Right renal pelvis (tissue), 4 donors: Measurements from ENCODE around the gene POLR2J3. TPM values are rescaled to one million over a fixed set of nuclear protein-coding genes. Genes with fewer than 3 reads are reported as not detected.
"Not testable (repeated sequence)": the region's sequence is repeated elsewhere in the genome, so short reads cannot be mapped to it uniquely, and the experiment has no call there.

ENCODE experiments used
- DNase-seq, 4 donors: peaks; one replicate each; pipeline ENCODE4 v3.0.0-alpha.2; 2013; ENCODE audit warnings: low read depth in 4 of 4, low spot score in 3 of 4, missing footprints in 1 of 4
- polyA plus RNA-seq, 4 donors: library from polyadenylated mRNA; unstranded; fragments of 120-200 nt; gene quantifications; one replicate each; pipeline ENCODE4 v1.2.1, GENCODE V29; 2013; ENCODE audit not compliant: insufficient read length in 4 of 4

POLR2J3 gene
- polyA plus RNA-seq: 10 to 100 TPM; 58.9 to 81.7 (median 77.2) TPM

GRCh38 chr7:102572261-102573239 lies at the start of gene POLR2J3:
TSS of gene POLR2J3 (minus strand) at chr7:102572583. CDS start at chr7:102572521, 62 bp downstream.
- peak; percentile 67 to 88 (median 78) for DNase-seq

GRCh38 chr7:102618122-102618521 lies 45.7 kb upstream of the POLR2J3 start:
- DNase-seq: not testable (repeated sequence)

DNA sequence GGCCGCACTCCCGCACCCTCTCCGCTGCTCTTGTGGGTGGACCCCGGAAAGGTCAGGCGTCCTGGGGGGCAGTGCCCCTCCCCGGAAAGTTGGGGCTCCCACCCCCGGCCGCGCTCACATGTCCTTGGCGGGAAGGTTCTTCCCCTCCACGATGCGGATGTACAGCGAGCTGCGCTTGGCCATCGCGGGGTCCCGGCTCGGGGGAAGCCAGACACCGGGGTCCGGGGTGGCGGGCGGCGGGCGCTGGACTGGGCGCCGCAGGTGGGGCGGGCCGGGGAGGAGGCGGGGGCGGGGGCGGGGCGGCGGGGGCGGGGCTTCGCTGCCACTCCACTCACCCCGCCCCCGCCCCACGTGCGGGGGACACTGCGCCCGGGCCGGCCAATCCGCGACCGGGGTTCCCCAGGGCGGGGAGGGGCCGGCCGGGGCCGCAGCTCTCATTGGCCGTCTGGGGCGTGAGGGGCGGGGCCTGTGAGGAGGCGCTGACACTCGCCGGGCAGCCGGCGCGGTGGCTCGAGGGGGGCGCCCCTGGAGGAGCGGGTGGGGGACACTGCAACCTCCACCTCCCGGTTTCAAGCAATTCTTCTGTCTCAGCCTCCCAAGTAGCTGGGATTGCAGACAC lies 44.2 kb upstream of the POLR2J3 start, which contains the start of gene RASA4:
Gene RASA4 (minus strand): TSS at position 250 of the 619 bp plus-strand sequence. CDS start 67 bp downstream, at position 183.
- DNase-seq: not testable (repeated sequence)

DNA sequence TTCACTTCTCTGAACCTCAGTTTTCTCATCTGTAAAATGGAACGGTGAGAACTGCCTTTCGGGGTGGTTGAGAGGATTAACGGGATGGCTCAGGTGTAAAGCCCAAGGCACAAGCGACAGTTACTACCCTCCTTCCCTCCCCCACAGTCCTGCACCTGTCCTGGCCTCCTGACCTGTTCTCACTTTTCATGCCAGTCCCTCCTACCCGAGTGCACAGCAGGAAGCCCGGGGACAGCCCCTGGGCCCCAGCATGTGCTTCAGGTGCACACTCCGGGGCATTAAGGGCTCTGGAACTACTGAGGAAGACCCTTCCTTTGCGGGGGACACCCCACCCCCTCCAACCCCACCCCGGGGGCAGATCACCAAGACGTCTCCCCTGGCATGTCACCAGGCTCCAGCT lies 43.5 kb upstream of the POLR2J3 start:
- DNase-seq: not testable (repeated sequence)

DNA sequence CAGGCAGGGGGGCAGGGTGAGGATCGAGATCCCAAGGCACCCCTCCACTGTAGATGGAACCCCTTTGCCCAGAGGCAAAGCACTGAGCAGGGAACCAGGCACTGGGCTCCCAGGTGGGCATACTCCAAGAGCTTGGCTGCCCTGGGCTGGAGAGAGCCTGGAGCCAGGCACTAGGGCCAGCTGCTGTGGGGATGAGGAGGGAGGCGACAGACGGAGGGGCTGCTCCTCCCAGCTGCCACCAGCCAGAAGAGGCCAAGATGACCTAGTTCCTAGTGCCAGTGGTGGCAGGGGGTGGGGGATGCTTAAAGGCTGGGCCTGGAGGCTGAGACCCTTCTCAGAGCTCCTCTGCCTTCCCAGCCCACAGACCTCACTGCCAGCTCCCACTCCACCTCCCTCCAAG lies 42.5 kb upstream of the POLR2J3 start:
- DNase-seq: not testable (repeated sequence)

DNA sequence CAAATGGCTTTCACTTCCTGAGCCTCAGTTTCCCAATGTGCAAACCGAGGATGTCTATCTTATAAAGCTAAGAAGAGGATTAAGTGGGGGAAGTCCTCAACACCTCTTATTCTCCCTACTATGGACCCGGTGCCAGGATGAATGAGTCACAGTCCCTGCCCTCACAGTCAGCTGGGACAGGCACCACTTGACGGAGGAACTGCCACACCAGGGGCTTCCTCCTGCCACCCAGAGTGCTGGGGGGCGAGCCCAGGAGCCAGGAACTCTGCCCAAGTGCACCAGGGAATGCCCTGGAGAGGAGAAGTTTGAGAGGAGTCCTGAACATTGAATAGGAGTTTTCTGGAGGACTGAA lies 41.9 kb upstream of the POLR2J3 start:
- DNase-seq: not testable (repeated sequence)

DNA sequence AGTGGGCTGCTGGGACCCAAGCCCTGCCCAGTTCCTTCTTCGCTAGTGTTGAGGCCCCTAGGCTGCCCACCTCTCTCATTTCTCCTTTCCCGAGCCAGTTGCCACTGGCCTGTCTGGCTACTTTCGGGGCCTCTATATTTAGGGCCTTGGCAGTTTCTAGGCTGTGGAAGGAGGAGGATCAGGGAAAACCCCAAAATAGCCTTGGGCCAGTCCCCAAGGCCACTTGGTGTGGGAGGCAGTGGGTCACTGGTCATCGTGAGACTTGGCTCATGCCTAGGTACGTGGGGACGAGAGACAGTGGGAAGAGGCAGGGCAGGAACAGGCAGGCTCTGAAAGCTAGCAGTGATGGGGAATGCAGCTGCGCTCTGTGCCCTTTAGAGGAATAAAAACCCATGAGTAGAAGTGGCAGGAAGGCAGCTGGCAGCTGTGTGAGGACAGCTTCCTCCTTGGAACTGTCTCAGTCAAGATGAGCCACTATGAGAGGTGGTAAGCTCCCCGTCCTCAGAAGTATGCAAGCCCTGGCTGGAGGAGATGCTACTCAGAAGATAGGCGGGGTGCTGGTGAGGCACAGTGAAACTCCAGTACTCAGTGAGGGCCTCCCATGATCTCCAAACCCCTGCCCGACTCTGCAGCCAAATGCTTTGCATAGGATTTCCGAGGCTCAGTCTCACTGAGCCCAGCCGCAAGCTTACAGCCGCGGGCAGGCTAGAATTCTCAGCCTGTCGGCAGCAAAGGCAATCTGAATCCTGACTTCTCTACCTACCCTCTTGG lies 41.4 kb upstream of the POLR2J3 start:
- not testable (repeated sequence) for DNase-seq

- peak in 1 of 4 donors; percentile 18 for DNase-seq
Measured at GRCh38 chr7:102611675-102612325, 39.4 kb upstream of the POLR2J3 start.

DNA sequence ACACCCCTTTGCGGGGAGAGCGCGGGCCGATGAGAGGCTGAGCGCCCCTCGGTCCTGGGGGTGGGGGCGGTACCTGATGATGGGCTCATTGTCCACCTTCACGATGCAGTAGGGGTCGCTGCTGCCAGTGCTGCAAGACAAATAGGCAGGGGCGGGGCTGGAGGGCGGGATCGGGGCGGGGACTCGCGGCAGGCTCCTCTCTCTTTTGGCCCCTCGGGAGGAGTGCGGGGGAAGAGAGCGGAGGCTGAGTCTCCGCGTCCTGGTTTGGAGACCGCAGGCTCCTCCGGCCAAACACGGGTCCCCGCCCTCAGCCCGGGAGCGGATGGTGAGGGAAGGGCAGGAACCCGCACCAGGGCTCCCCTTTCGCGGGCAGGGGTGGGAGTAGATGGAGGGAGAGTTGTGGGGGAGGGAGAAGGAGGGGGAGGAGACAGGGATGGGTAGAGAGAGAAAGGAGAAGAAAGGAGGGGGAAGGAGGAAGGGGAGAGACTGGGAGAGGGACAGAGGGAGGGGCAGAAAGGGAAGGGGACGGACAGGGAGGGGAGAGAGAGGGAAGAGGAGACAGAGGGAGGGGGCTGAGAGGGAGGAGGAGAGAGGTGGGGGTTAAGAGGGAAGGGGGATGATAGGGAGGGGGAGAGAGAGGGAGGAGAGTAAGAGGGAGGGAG lies 38.8 kb upstream of the POLR2J3 start:
- not testable (repeated sequence) for DNase-seq

GRCh38 chr7:102610441-102610840 lies 38.1 kb upstream of the POLR2J3 start:
- DNase-seq: not testable (repeated sequence)

DNA sequence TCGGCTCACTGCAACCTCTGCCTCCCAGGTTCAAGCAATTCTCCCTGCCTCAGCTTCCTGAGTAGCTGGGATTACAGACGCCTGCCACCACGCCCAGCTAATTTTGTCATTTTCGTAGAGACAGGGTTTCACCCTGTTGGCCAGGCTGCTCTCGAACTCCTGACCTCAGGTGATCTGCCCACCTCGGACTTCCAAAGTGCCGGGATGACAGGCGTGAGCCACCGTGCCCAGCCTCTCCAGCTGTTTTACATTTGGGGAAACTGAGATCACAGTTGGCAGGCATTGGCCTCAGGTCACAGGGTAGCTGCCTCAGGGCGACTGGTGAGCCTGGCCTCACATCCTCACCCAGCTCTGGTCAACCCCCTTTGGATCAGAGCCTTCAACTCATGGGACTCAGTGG lies 37.4 kb upstream of the POLR2J3 start:
- DNase-seq: not testable (repeated sequence)

DNA sequence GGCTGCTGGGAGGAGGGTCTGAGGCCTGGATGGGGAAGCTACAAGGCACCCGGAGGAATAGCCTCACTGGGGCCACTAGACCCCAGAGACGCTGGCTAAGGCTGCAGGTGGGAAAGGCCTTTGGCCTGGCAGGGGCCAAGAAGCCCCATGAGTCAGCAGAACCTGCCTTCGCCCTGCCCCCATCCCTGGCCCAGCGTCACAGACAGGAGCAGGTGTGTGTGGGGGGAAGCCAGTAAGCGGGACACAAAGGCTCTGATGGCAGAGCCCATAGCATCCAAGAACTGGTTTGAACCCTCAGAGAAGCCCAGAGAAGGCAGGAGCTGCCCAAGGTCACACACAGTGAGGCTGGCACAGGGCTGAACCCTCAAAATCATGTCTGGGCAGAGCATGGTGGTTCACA lies 34.5 kb upstream of the POLR2J3 start:
- DNase-seq: not testable (repeated sequence)

DNA sequence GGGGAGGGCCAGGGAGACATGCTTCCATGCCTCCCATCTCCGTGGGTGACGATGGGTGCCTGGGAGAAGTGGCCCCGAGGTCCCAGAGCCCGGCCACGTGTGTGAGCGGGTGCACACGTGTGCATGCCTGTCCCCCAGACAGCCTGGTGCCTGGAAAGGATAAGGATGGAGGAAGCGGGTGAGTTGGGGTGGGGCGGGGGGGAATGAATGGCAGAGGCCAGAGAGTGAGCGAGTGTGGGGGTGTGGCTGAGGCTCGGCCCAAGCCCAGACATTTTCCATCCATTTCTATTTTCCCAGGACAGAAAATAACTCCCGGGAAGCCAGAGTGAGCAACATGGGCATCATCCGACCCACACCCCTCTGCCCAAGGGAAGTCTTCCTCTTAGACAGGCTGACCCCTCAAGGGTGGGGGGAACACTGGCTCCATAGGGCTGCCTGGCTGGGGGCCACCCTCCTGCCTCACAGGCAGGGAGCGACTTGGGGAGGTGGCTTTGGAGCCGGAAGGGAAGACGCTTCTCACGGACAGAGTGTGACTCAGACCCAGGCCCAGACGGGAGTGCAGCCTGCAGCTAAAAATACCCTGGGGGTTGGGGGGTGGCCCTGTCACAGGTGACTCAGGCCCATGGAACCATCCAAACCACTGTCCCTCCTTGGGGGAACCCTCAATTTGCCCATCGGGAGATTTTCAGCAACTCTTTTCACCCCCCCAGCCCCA lies 32.2 kb upstream of the POLR2J3 start:
- DNase-seq: not testable (repeated sequence)

- DNase-seq: not testable (repeated sequence)
Measured at GRCh38 chr7:102602317-102602716, 29.9 kb upstream of the POLR2J3 start.

DNA sequence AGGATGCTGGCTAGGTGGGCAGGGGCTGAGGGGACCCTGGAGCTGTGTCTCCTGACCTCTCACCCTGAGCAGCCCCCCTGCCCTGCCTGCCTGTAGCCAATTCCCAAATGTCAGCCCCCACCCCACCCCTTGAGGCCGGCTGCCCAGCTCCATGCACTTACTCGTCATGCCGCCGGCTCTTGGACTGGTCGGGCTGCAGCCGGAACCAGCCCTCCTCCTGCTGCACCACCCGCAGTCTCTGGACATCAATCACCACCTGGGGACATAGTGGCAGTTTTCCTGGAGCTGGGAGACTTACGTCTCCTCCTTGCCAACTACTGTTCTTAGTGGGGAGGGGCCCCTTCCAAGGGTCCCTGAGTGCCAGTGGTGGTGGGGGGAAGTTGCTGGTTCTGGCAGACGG lies 27.3 kb upstream of the POLR2J3 start:
- DNase-seq: not testable (repeated sequence)

- DNase-seq: not testable (repeated sequence)
Measured at GRCh38 chr7:102596036-102596435, 23.7 kb upstream of the POLR2J3 start.

DNA sequence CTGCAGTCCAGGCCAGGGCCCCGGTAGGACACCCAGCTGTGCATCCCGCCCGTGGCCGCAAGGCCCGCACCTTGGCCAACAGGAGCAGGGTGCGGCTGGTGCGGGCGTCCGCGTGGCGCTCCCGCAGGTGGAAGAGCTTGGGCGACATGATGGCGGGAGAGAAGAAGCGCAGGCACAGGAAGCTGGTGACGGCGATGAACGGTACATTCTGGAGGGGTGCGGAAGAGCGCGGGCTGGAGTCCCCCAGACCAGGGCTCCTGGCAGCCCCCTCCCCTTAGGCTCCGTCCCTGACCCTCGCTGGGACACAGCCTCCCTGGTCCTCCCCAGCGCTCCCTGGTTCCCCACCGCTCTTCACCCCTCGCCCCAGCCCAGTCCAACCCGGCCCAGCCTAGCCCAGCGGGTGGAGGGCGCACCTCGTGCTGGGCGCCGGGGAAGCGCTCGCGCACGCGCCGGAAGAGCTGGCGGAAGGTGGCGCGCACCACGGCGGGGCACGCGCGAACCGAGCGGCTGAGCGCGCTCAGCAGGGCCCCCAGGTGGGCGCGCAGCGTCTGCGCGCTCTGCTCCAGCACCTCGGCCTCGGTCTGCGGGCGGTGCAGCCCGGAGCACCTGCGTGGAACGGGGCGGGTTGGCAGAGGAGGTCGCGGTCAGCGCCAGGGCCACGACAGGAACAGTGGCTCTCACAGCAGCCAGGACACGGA lies 21.4 kb upstream of the POLR2J3 start:
- DNase-seq: not testable (repeated sequence)

DNA sequence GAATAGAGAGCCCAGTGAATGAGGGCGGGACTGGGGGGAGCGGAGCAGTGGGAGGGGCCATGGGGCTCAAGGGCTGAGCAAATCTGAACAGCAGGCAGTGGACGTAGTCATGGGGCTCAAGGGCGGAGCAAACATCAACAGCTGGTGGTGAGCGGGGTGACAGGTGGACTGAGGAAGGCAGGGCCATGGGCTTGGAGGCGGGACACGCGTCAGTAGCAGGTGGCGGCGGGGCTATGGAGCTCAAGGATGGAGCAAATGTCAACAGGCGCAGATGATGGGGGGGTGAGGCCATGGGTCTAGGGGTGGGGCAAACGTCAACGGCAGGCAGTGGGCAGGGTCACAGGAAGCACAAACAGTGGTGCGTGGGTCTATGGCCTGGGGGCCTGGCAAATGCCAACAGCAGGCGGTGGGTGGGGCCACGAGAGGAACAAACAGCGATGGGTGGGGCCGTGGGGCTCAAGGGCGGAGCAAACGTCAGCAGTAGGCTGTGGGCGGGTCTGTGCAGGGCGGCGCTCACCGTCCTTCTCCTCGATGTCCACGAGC lies 20.2 kb upstream of the POLR2J3 start:
- DNase-seq: not testable (repeated sequence)
